Breast epithelium (tissue), 3 donors: Measurements from ENCODE around the gene ORMDL3.

Source experiments
- POLR2A ChIP-seq: fragments of 450-650 bp; IDR thresholded peaks from one replicate; pipeline ENCODE4 v1.6.1; 2016; ENCODE audit warnings: antibody characterized with exemption, mild to moderate bottlenecking, moderate library complexity
- POLR2AphosphoS5 ChIP-seq, 3 donors: sonication (generic); formaldehyde crosslinking; IDR thresholded peaks; one replicate each; pipeline ENCODE4 v1.6.1; 2017; ENCODE audit warnings: antibody characterized with exemption in 3 of 3
- TF ChIP-seq, protein P1 (sequence below), 3 donors: fragments of 450-650 bp; IDR thresholded peaks; one replicate each; pipeline ENCODE4 v1.5.1; 2016 to 2017; ENCODE audit warnings: antibody characterized with exemption in 3 of 3, mild to moderate bottlenecking in 3 of 3, moderate library complexity in 3 of 3

DNA sequence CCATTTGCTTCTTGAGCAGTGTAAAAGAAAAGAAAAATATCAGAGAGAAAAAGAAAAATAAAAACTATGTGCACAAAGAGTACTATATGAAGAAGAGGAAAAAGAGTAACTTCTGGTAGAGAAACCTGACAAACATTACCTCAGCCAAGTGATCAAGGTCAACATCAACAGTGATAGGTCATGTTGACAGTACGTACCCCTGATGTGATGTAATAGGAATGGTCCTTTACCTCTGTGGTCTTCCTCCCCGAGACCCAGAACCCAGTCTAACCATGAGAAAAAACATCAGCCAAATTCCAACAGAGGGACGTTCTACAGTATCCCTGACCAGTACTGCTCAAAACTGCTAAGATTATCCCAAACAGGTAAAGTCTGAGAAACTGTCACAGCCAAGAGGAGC lies 13.4 kb downstream of the ORMDL3 start:
- TF ChIP-seq, protein P1, sequence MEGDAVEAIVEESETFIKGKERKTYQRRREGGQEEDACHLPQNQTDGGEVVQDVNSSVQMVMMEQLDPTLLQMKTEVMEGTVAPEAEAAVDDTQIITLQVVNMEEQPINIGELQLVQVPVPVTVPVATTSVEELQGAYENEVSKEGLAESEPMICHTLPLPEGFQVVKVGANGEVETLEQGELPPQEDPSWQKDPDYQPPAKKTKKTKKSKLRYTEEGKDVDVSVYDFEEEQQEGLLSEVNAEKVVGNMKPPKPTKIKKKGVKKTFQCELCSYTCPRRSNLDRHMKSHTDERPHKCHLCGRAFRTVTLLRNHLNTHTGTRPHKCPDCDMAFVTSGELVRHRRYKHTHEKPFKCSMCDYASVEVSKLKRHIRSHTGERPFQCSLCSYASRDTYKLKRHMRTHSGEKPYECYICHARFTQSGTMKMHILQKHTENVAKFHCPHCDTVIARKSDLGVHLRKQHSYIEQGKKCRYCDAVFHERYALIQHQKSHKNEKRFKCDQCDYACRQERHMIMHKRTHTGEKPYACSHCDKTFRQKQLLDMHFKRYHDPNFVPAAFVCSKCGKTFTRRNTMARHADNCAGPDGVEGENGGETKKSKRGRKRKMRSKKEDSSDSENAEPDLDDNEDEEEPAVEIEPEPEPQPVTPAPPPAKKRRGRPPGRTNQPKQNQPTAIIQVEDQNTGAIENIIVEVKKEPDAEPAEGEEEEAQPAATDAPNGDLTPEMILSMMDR (IDR thresholded peaks at IDR 0.05), result no peak
- no peak for TF ChIP-seq POLR2A
- no peak for TF ChIP-seq POLR2AphosphoS5 (IDR thresholded peaks at IDR 0.05)
